GM21390 (cell line): ENCODE results near the gene SLC16A8.

Experiments used
- ATAC-seq: cut with Tn5 transposase; IDR thresholded peaks from one replicate; pipeline ENCODE4 v1.9.1; 2021; ENCODE audit not compliant: unreplicated experiment

The SLC16A8 gene

GRCh38 chr22:38032681-38033521 is 51.1 kb downstream of the SLC16A8 start:
- ATAC-seq = no peak

GRCh38 chr22:38031491-38031890 is 52.5 kb downstream of the SLC16A8 start:
- no peak for ATAC-seq

- no peak for ATAC-seq
Observed at GRCh38 chr22:38030311-38031133, 53.5 kb downstream of the SLC16A8 start.

GRCh38 chr22:38029901-38030300 is 54.1 kb downstream of the SLC16A8 start:
- ATAC-seq = no peak

GRCh38 chr22:38029370-38029769 is 54.6 kb downstream of the SLC16A8 start:
- ATAC-seq = no peak

GRCh38 chr22:38028344-38029130 is 55.4 kb downstream of the SLC16A8 start:
- no peak for ATAC-seq
